HepG2 (cell line): ENCODE data around the gene MSX2. TPM values are rescaled to one million over a fixed set of nuclear protein-coding genes. Genes with fewer than 3 reads are reported as not detected.

Experiments used
- RXRA ChIP-seq: sonication (generic); formaldehyde crosslinking; IDR thresholded peaks from 2 replicates; pipeline ENCODE4 v1.5.1; 2020; ENCODE audit warnings: missing genetic modification reagents
- TOPORS ChIP-seq: sonication (generic); formaldehyde crosslinking; IDR thresholded peaks from 2 replicates; pipeline ENCODE4 v1.8.0; 2023; ENCODE audit warnings: mild to moderate bottlenecking, missing genetic modification reagents
- ZFX ChIP-seq: sonication (generic); formaldehyde crosslinking; IDR thresholded peaks from 2 replicates; pipeline ENCODE4 v1.4.0; 2020; ENCODE audit warnings: mild to moderate bottlenecking, low read depth, missing genetic modification reagents, moderate library complexity
- ZNF263 ChIP-seq: sonication (generic); formaldehyde crosslinking; IDR thresholded peaks from 2 replicates; pipeline ENCODE4 v1.4.0; 2020; ENCODE audit warnings: missing genetic modification reagents
- ZNF672 ChIP-seq: sonication (generic); formaldehyde crosslinking; IDR thresholded peaks from 2 replicates; pipeline ENCODE4 v1.8.1; 2022; ENCODE audit warnings: missing genetic modification reagents
- ZNF781 ChIP-seq: sonication (generic); formaldehyde crosslinking; IDR thresholded peaks from 2 replicates; pipeline ENCODE4 v1.5.1; 2020; ENCODE audit warnings: borderline replicate concordance, mild to moderate bottlenecking, missing genetic modification reagents; ENCODE audit errors: not compliant biosample characterization
- polyA plus RNA-seq, 8 experiments: library from polyadenylated mRNA; depleted of rRNA in 3 of 8; stranded (reverse) in 7 of 8; unstranded in 1 of 8; fragments of >200 nt; fragmentation: Illumina TruSeq in 4 of 8; extraction: Trizol in 4 of 8; gene quantifications; 2 replicates each; pipeline versions ENCODE4 v1.2.1 to v1.2.3, GENCODE V29; 2011 to 2016; ENCODE audit warnings: low read depth in 4 of 8, missing spikeins in 1 of 8, mixed read lengths in 1 of 8; ENCODE audit not compliant: insufficient read depth in 1 of 8
- total RNA-seq, 5 experiments: library from RNA; depleted of rRNA; stranded (reverse); fragments of >200 nt; fragmentation: Illumina TruSeq; extraction: Trizol; gene quantifications; 2 replicates each; pipeline ENCODE4 v1.2.3, GENCODE V29; 2016; ENCODE audit warnings: low read depth in 1 of 5
- TF ChIP-seq, protein P1 (sequence below): sonication (generic); formaldehyde crosslinking; IDR thresholded peaks from 2 replicates; pipeline ENCODE4 v1.9.0; 2021; ENCODE audit warnings: mild to moderate bottlenecking, missing genetic modification reagents
- TF ChIP-seq, protein P2 (sequence below): sonication (generic); formaldehyde crosslinking; IDR thresholded peaks from 2 replicates; pipeline ENCODE4 v1.4.0; 2020; ENCODE audit warnings: missing genetic modification reagents, borderline replicate concordance

The MSX2 gene
- total and polyA plus RNA-seq, 2 of the 13 experiments (the other 11 are each of a cell fraction or from before 2014, with no cell fraction given): not detected

DNA sequence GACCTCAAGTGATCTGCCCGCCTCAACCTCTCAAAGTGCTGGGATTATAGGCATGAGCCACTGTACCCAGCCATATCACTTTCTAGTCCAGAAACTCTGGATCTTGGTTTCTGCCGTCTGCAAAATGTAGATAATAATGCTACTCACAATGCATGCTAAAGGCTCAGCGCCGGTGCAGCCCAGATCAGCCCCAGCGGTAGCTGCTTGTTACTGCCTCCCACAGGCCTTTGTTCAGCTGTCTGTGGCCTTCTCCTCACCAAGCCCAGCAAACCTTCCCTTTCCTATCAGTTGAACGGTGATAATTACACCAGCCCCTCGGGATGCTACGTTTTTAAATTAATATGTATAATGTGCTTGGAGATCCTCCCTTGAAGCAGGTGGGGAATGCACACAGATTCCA is 26.2 kb upstream of the MSX2 start (continued):
- TF ChIP-seq, protein P1, sequence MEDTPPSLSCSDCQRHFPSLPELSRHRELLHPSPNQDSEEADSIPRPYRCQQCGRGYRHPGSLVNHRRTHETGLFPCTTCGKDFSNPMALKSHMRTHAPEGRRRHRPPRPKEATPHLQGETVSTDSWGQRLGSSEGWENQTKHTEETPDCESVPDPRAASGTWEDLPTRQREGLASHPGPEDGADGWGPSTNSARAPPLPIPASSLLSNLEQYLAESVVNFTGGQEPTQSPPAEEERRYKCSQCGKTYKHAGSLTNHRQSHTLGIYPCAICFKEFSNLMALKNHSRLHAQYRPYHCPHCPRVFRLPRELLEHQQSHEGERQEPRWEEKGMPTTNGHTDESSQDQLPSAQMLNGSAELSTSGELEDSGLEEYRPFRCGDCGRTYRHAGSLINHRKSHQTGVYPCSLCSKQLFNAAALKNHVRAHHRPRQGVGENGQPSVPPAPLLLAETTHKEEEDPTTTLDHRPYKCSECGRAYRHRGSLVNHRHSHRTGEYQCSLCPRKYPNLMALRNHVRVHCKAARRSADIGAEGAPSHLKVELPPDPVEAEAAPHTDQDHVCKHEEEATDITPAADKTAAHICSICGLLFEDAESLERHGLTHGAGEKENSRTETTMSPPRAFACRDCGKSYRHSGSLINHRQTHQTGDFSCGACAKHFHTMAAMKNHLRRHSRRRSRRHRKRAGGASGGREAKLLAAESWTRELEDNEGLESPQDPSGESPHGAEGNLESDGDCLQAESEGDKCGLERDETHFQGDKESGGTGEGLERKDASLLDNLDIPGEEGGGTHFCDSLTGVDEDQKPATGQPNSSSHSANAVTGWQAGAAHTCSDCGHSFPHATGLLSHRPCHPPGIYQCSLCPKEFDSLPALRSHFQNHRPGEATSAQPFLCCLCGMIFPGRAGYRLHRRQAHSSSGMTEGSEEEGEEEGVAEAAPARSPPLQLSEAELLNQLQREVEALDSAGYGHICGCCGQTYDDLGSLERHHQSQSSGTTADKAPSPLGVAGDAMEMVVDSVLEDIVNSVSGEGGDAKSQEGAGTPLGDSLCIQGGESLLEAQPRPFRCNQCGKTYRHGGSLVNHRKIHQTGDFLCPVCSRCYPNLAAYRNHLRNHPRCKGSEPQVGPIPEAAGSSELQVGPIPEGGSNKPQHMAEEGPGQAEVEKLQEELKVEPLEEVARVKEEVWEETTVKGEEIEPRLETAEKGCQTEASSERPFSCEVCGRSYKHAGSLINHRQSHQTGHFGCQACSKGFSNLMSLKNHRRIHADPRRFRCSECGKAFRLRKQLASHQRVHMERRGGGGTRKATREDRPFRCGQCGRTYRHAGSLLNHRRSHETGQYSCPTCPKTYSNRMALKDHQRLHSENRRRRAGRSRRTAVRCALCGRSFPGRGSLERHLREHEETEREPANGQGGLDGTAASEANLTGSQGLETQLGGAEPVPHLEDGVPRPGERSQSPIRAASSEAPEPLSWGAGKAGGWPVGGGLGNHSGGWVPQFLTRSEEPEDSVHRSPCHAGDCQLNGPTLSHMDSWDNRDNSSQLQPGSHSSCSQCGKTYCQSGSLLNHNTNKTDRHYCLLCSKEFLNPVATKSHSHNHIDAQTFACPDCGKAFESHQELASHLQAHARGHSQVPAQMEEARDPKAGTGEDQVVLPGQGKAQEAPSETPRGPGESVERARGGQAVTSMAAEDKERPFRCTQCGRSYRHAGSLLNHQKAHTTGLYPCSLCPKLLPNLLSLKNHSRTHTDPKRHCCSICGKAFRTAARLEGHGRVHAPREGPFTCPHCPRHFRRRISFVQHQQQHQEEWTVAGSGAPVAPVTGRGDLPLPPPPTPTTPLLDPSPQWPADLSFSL (CRISPR knock-in tag): no peak
- TF ChIP-seq ZNF672 (CRISPR knock-in tag) (no peak), RXRA (no peak), ZNF781 (CRISPR knock-in tag) (no peak), ZFX (CRISPR knock-in tag) (no peak), TOPORS (CRISPR knock-in tag) (no peak), ZNF263 (CRISPR knock-in tag) (no peak)
- TF ChIP-seq, protein P2, sequence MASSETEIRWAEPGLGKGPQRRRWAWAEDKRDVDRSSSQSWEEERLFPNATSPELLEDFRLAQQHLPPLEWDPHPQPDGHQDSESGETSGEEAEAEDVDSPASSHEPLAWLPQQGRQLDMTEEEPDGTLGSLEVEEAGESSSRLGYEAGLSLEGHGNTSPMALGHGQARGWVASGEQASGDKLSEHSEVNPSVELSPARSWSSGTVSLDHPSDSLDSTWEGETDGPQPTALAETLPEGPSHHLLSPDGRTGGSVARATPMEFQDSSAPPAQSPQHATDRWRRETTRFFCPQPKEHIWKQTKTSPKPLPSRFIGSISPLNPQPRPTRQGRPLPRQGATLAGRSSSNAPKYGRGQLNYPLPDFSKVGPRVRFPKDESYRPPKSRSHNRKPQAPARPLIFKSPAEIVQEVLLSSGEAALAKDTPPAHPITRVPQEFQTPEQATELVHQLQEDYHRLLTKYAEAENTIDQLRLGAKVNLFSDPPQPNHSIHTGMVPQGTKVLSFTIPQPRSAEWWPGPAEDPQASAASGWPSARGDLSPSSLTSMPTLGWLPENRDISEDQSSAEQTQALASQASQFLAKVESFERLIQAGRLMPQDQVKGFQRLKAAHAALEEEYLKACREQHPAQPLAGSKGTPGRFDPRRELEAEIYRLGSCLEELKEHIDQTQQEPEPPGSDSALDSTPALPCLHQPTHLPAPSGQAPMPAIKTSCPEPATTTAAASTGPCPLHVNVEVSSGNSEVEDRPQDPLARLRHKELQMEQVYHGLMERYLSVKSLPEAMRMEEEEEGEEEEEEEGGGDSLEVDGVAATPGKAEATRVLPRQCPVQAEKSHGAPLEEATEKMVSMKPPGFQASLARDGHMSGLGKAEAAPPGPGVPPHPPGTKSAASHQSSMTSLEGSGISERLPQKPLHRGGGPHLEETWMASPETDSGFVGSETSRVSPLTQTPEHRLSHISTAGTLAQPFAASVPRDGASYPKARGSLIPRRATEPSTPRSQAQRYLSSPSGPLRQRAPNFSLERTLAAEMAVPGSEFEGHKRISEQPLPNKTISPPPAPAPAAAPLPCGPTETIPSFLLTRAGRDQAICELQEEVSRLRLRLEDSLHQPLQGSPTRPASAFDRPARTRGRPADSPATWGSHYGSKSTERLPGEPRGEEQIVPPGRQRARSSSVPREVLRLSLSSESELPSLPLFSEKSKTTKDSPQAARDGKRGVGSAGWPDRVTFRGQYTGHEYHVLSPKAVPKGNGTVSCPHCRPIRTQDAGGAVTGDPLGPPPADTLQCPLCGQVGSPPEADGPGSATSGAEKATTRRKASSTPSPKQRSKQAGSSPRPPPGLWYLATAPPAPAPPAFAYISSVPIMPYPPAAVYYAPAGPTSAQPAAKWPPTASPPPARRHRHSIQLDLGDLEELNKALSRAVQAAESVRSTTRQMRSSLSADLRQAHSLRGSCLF (CRISPR knock-in tag): no peak
